Measurements from ENCODE around the gene PRPF38A. TPM values are rescaled to one million over a fixed set of nuclear protein-coding genes. Genes with fewer than 3 reads are reported as not detected.

PRPF38A gene
- polyA plus RNA-seq, 3 donors from 2014 or later, result 34.3 to 56.6 (median 42.0) TPM

GRCh38 chr1:52413410-52413989 lies 9.1 kb downstream of the PRPF38A start:
- no peak for DNase-seq
- Mint-ChIP-seq H3K9me3 (no peaks in the 10 kb centered on the region), H3K4me1 (peaks cover 0 to 7% of the 10 kb centered on the region in 2 donors), H3K27ac (no peak overlapping the region), H3K27me3 (ENCODE audit: low read depth in 3 of 3) (peaks cover 0 to 6% (median 3%) of the 10 kb centered on the region in 3 donors), H3K36me3 (peaks cover 28 to 68% (median 43%) of the 10 kb centered on the region in 3 donors), H3K4me3 (no peak overlapping the region)

- Mint-ChIP-seq H3K4me3 (no peak overlapping the region), H3K27ac (peak overlapping the region in 1 of 6 donors; percentile 29), H3K9me3 (no peaks in the 10 kb centered on the region), H3K27me3 (ENCODE audit: low read depth in 3 of 3) (peaks cover 0 to 3% (median 2%) of the 10 kb centered on the region in 3 donors), H3K36me3 (peaks cover 29 to 66% (median 40%) of the 10 kb centered on the region in 3 donors), H3K4me1 (peaks cover 0 to 5% of the 10 kb centered on the region in 2 donors)
- DNase-seq, result no peak
Measured at GRCh38 chr1:52414942-52415341, 10.5 kb downstream of the PRPF38A start.

- peaks cover 0 to 3% (median 2%) of the 10 kb centered on the region in 3 donors for H3K27me3 Mint-ChIP-seq (ENCODE audit: low read depth in 3 of 3)
- H3K27ac Mint-ChIP-seq, result peak overlapping the region in 1 of 6 donors; percentile 48
- peaks cover 22 to 53% (median 32%) of the 10 kb centered on the region in 3 donors for H3K36me3 Mint-ChIP-seq
Measured at GRCh38 chr1:52416811-52417210, 12.4 kb downstream of the PRPF38A start.

GRCh38 chr1:52420713-52421112 lies 16.3 kb downstream of the PRPF38A start:
- Mint-ChIP-seq H3K27ac (no peak overlapping the region), H3K36me3 (peaks cover 11 to 25% (median 14%) of the 10 kb centered on the region in 3 donors), H3K4me1 (peaks cover 15 to 32% of the 10 kb centered on the region in 2 donors), H3K9me3 (no peaks in the 10 kb centered on the region), H3K4me3 (no peak overlapping the region), H3K27me3 (ENCODE audit: low read depth in 3 of 3) (peaks cover 0 to 8% (median 3%) of the 10 kb centered on the region in 3 donors)
- no peak for DNase-seq

More at GRCh38 chr1:52416811-52417210, 12.4 kb downstream of the PRPF38A start:
- Mint-ChIP-seq H3K4me3 (no peak overlapping the region), H3K4me1 (peaks cover 0 to 5% of the 10 kb centered on the region in 2 donors), H3K9me3 (no peaks in the 10 kb centered on the region)
- no peak for DNase-seq

- Mint-ChIP-seq H3K9me3 (no peaks in the 10 kb centered on the region), H3K4me3 (no peak overlapping the region), H3K4me1 (peaks cover 18 to 38% of the 10 kb centered on the region in 2 donors), H3K27ac (peak overlapping the region; percentile 31 to 57 (median 44)), H3K36me3 (peaks cover 8 to 16% (median 16%) of the 10 kb centered on the region in 3 donors), H3K27me3 (ENCODE audit: low read depth in 3 of 3) (peaks cover 0 to 8% (median 0%) of the 10 kb centered on the region in 3 donors)
- DNase-seq, result no peak
Measured at GRCh38 chr1:52423055-52423454, 18.7 kb downstream of the PRPF38A start.

GRCh38 chr1:52423771-52424170 lies 19.4 kb downstream of the PRPF38A start:
- peak overlapping the region; percentile 38 to 79 (median 74) for H3K4me3 Mint-ChIP-seq
- peak; percentile 66 to 72 (median 67) for DNase-seq
- peak overlapping the region; percentile 87 to 98 (median 94) for H3K27ac Mint-ChIP-seq
- peaks cover 5 to 16% (median 15%) of the 10 kb centered on the region in 3 donors for H3K36me3 Mint-ChIP-seq
- no peaks in the 10 kb centered on the region for H3K9me3 Mint-ChIP-seq
- peaks cover 0 to 8% (median 0%) of the 10 kb centered on the region in 3 donors for H3K27me3 Mint-ChIP-seq (ENCODE audit: low read depth in 3 of 3)
- peaks cover 18 to 38% of the 10 kb centered on the region in 2 donors for H3K4me1 Mint-ChIP-seq

GRCh38 chr1:52424231-52424636 lies 19.8 kb downstream of the PRPF38A start:
- Mint-ChIP-seq H3K27me3 (ENCODE audit: low read depth in 3 of 3) (peaks cover 0 to 8% (median 0%) of the 10 kb centered on the region in 3 donors), H3K27ac (peak overlapping the region; percentile 87 to 98 (median 94)), H3K9me3 (no peaks in the 10 kb centered on the region), H3K36me3 (peaks cover 6 to 16% (median 15%) of the 10 kb centered on the region in 3 donors), H3K4me3 (peak overlapping the region; percentile 38 to 79 (median 74)), H3K4me1 (peaks cover 18 to 37% of the 10 kb centered on the region in 2 donors)
- peak in 2 of 3 donors; percentile 39 to 44 for DNase-seq

GRCh38 chr1:52424813-52425212 lies 20.4 kb downstream of the PRPF38A start:
- H3K4me3 Mint-ChIP-seq, result peak overlapping the region in 2 of 5 donors; percentile 9 to 60
- H3K27ac Mint-ChIP-seq, result peak overlapping the region; percentile 87 to 98 (median 94)
- H3K9me3 Mint-ChIP-seq, result no peaks in the 10 kb centered on the region
- DNase-seq, result no peak
- peaks cover 6 to 12% (median 10%) of the 10 kb centered on the region in 3 donors for H3K36me3 Mint-ChIP-seq
- H3K27me3 Mint-ChIP-seq (ENCODE audit: low read depth in 3 of 3), result peaks cover 0 to 7% (median 0%) of the 10 kb centered on the region in 3 donors
- H3K4me1 Mint-ChIP-seq, result peaks cover 18 to 33% of the 10 kb centered on the region in 2 donors

- H3K4me1 Mint-ChIP-seq, result peaks cover 18 to 33% of the 10 kb centered on the region in 2 donors
- H3K4me3 Mint-ChIP-seq, result no peak overlapping the region
- H3K27ac Mint-ChIP-seq, result peak overlapping the region in 4 of 6 donors; percentile 17 to 83 (median 65)
- peaks cover 0 to 6% (median 0%) of the 10 kb centered on the region in 3 donors for H3K27me3 Mint-ChIP-seq (ENCODE audit: low read depth in 3 of 3)
- no peaks in the 10 kb centered on the region for H3K9me3 Mint-ChIP-seq
- no peak for DNase-seq
- peaks cover 15 to 19% (median 18%) of the 10 kb centered on the region in 3 donors for H3K36me3 Mint-ChIP-seq
Measured at GRCh38 chr1:52426371-52426770, 22.0 kb downstream of the PRPF38A start.

- no peak overlapping the region for H3K4me3 Mint-ChIP-seq
- peaks cover 18 to 33% of the 10 kb centered on the region in 2 donors for H3K4me1 Mint-ChIP-seq
- no peaks in the 10 kb centered on the region for H3K9me3 Mint-ChIP-seq
- peaks cover 0 to 6% (median 0%) of the 10 kb centered on the region in 3 donors for H3K27me3 Mint-ChIP-seq (ENCODE audit: low read depth in 3 of 3)
- peak overlapping the region in 4 of 6 donors; percentile 3 to 41 (median 12) for H3K27ac Mint-ChIP-seq
- peaks cover 15 to 22% (median 19%) of the 10 kb centered on the region in 3 donors for H3K36me3 Mint-ChIP-seq
- DNase-seq, result no peak
Measured at GRCh38 chr1:52427152-52427551, 22.8 kb downstream of the PRPF38A start.

- DNase-seq, result no peak
- Mint-ChIP-seq H3K27me3 (ENCODE audit: low read depth in 3 of 3) (no peaks in the 10 kb centered on the region), H3K27ac (peak overlapping the region in 2 of 6 donors; percentile 12 to 20), H3K36me3 (peaks cover 20 to 48% (median 22%) of the 10 kb centered on the region in 3 donors), H3K4me3 (no peak overlapping the region), H3K9me3 (no peaks in the 10 kb centered on the region), H3K4me1 (no peaks in the 10 kb centered on the region)
Measured at GRCh38 chr1:52432807-52433206, 28.4 kb downstream of the PRPF38A start.

- no peak for DNase-seq
- Mint-ChIP-seq H3K9me3 (no peaks in the 10 kb centered on the region), H3K36me3 (peaks cover 21 to 53% (median 27%) of the 10 kb centered on the region in 3 donors), H3K4me1 (no peaks in the 10 kb centered on the region), H3K27ac (peak overlapping the region in 1 of 6 donors; percentile 30), H3K27me3 (ENCODE audit: low read depth in 3 of 3) (no peaks in the 10 kb centered on the region), H3K4me3 (no peak overlapping the region)
Measured at GRCh38 chr1:52435211-52435610, 30.8 kb downstream of the PRPF38A start.

GRCh38 chr1:52435650-52436049 lies 31.2 kb downstream of the PRPF38A start:
- H3K27ac Mint-ChIP-seq, result peak overlapping the region in 1 of 6 donors; percentile 30
- peaks cover 19 to 52% (median 26%) of the 10 kb centered on the region in 3 donors for H3K36me3 Mint-ChIP-seq
- no peak overlapping the region for H3K4me3 Mint-ChIP-seq
- no peak for DNase-seq
- no peaks in the 10 kb centered on the region for H3K27me3 Mint-ChIP-seq (ENCODE audit: low read depth in 3 of 3)
- no peaks in the 10 kb centered on the region for H3K9me3 Mint-ChIP-seq
- H3K4me1 Mint-ChIP-seq, result no peaks in the 10 kb centered on the region

GRCh38 chr1:52436817-52437216 lies 32.4 kb downstream of the PRPF38A start:
- Mint-ChIP-seq H3K36me3 (peaks cover 16 to 45% (median 25%) of the 10 kb centered on the region in 3 donors), H3K9me3 (no peaks in the 10 kb centered on the region), H3K4me1 (no peaks in the 10 kb centered on the region), H3K4me3 (no peak overlapping the region), H3K27me3 (ENCODE audit: low read depth in 3 of 3) (no peaks in the 10 kb centered on the region), H3K27ac (peak overlapping the region in 1 of 6 donors; percentile 6)
- no peak for DNase-seq

Data from immature natural killer cell (primary cell).